Left cardiac atrium (tissue), 4 donors: ENCODE data around the gene MICALL1. TPM values are rescaled to one million over a fixed set of nuclear protein-coding genes. Genes with fewer than 3 reads are reported as not detected.
"Not testable (repeated sequence)": the region's sequence is repeated elsewhere in the genome, so short reads cannot be mapped to it uniquely, and the experiment has no call there.

Experiments
- ATAC-seq, 2 donors: fragments of 200-7000 bp; cut with Tn5 transposase; one replicate each; pipeline ENCODE4 v1.9.1; 2020; ENCODE audit warnings: mild to moderate bottlenecking in 2 of 2, moderate library complexity in 2 of 2
- DNase-seq: peaks from one replicate; pipeline ENCODE4 v3.0.0-alpha.2; 2020
- intact Hi-C, 2 donors: fragments of 100-400 bp; cut with DNase I; formaldehyde crosslinking; loops; one replicate each; pipeline versions ENCODE4 v1.14.1 to v1.15.1; 2022 to 2023
- total RNA-seq, 2 donors: library from RNA; stranded (reverse); fragmentation: NEBNext Ultra II Directional; extraction: Animal tissue kit (Norgen Biotek cat#: 25700); gene quantifications; one replicate each; pipeline ENCODE4 v1.2.1, GENCODE V29; 2021
- donor health status: DM: no; HTN: yes; CAD: no.
- donor health status: DM: no; HTN: yes; CAD: no; lungs with severe emphysema.
- donor health status: DM: yes; HTN: yes; CAD: no.
- donor health status: Dilated cardiomyopathy.

The MICALL1 gene
- total RNA-seq, 2 donors from 2014 or later = 14.3 to 18.3 TPM

- DNase-seq = no peak
- intact Hi-C loops = no loop called here
- ATAC-seq = no peak
These were observed 19.2 kb downstream of the MICALL1 start for GRCh38 chr22:37925330-37925729.

GRCh38 chr22:37925767-37926166, 19.7 kb downstream of the MICALL1 start:
- intact Hi-C loops = no loop called here
- ATAC-seq (no peak), DNase-seq (no peak)

GRCh38 chr22:37926358-37926757, 20.3 kb downstream of the MICALL1 start:
- ATAC-seq (no peak), DNase-seq (no peak)
- intact Hi-C loops = no loop called here

- no peak for ATAC-seq
- no peak for DNase-seq
- intact Hi-C loops = no loop called here
These were observed 20.9 kb downstream of the MICALL1 start for GRCh38 chr22:37926771-37927636.

- intact Hi-C loops = no loop called here
- ATAC-seq = no peak
- no peak for DNase-seq
These were observed 21.5 kb downstream of the MICALL1 start for GRCh38 chr22:37927637-37927936.

- intact Hi-C loops = no loop called here
- no peak for DNase-seq
- no peak for ATAC-seq
These were observed 23.3 kb downstream of the MICALL1 start for GRCh38 chr22:37929390-37929789.

GRCh38 chr22:37930270-37930951, 24.3 kb downstream of the MICALL1 start:
- DNase-seq (no peak), ATAC-seq (no peak)
- intact Hi-C loops = loop anchor here in 1 of 2 donors (5.0 kb wide), 1 partner anchor 43 kb away; no protein-coding TSS in a partner anchor

- ATAC-seq = no peak
- intact Hi-C loops = loop anchor here in 1 of 2 donors (5.0 kb wide), 1 partner anchor 44 kb away; no protein-coding TSS in a partner anchor
- no peak for DNase-seq
These were observed 24.9 kb downstream of the MICALL1 start for GRCh38 chr22:37930952-37931440.

- intact Hi-C loops = loop anchor here in 1 of 2 donors (5.0 kb wide), 1 partner anchor 45 kb away; no protein-coding TSS in a partner anchor
- ATAC-seq (peak in 1 of 2 donors; percentile 8), DNase-seq (no peak)
These were observed 25.8 kb downstream of the MICALL1 start for GRCh38 chr22:37931893-37932389.

- intact Hi-C loops = loop anchor here in 1 of 2 donors (5.0 kb wide), 1 partner anchor 45 kb away; no protein-coding TSS in a partner anchor
- ATAC-seq (no peak), DNase-seq (no peak)
These were observed 26.3 kb downstream of the MICALL1 start for GRCh38 chr22:37932401-37932800.

- intact Hi-C loops = loop anchor here in 1 of 2 donors (5.0 kb wide), 1 partner anchor 46 kb away; no protein-coding TSS in a partner anchor
- peak; percentile 48 for DNase-seq
- peak in 1 of 2 donors; percentile 2 for ATAC-seq
These were observed 26.9 kb downstream of the MICALL1 start for GRCh38 chr22:37932821-37933578.

- peak; percentile 91 for DNase-seq
- intact Hi-C loops = loop anchor here in 1 of 2 donors (1.0 to 5.0 kb wide), 2 partner anchors 28 to 47 kb away; partner anchors contain the start of gene MICALL1
- peak; percentile 96 to 98 for ATAC-seq
These were observed 27.7 kb downstream of the MICALL1 start for GRCh38 chr22:37933711-37934376.

- ATAC-seq = no peak
- no peak for DNase-seq
- intact Hi-C loops = no loop called here
These were observed 34.7 kb downstream of the MICALL1 start for GRCh38 chr22:37940698-37941376.

- DNase-seq (no peak), ATAC-seq (no peak)
- intact Hi-C loops = no loop called here
These were observed 36.0 kb downstream of the MICALL1 start for GRCh38 chr22:37942133-37942532.

GRCh38 chr22:37943136-37943824, 37.2 kb downstream of the MICALL1 start:
- ATAC-seq (no peak), DNase-seq (no peak)
- intact Hi-C loops = no loop called here

GRCh38 chr22:37943825-37944198, 37.7 kb downstream of the MICALL1 start:
- intact Hi-C loops = no loop called here
- ATAC-seq = no peak
- DNase-seq = no peak

- DNase-seq, intact Hi-C loops, ATAC-seq: not testable (repeated sequence)
These were observed 38.3 kb downstream of the MICALL1 start for GRCh38 chr22:37944423-37944822.
